Epithelial cell of proximal tubule (primary cell): ENCODE data around the gene RHD. TPM values are rescaled to one million over a fixed set of nuclear protein-coding genes. Genes with fewer than 3 reads are reported as not detected.
A peak's percentile ranks its signal among the peaks of the same experiment; 100 is the strongest.

ENCODE experiments used
- DNase-seq: peaks from one replicate; pipeline ENCODE4 v3.0.0-alpha.2; 2011; ENCODE audit warnings: low read depth
- H3K4me3 ChIP-seq: 2 replicates; pipeline ENCODE4 v1.5.1; 2011; ENCODE audit warnings: low read depth, mild to moderate bottlenecking, low read length
- total RNA-seq: library from RNA; depleted of rRNA; stranded (reverse); fragments of >200 nt; gene quantifications from 2 replicates; pipeline ENCODE4 v1.2.3, GENCODE V29; 2015
- TF ChIP-seq, protein P1 (sequence below): conservative IDR thresholded peaks from 2 replicates; pipeline ENCODE4 v1.5.1; 2012; ENCODE audit warnings: low read depth, mild to moderate bottlenecking, low read length

The RHD gene
- total RNA-seq, 1 donor from 2014 or later: not detected

DNA sequence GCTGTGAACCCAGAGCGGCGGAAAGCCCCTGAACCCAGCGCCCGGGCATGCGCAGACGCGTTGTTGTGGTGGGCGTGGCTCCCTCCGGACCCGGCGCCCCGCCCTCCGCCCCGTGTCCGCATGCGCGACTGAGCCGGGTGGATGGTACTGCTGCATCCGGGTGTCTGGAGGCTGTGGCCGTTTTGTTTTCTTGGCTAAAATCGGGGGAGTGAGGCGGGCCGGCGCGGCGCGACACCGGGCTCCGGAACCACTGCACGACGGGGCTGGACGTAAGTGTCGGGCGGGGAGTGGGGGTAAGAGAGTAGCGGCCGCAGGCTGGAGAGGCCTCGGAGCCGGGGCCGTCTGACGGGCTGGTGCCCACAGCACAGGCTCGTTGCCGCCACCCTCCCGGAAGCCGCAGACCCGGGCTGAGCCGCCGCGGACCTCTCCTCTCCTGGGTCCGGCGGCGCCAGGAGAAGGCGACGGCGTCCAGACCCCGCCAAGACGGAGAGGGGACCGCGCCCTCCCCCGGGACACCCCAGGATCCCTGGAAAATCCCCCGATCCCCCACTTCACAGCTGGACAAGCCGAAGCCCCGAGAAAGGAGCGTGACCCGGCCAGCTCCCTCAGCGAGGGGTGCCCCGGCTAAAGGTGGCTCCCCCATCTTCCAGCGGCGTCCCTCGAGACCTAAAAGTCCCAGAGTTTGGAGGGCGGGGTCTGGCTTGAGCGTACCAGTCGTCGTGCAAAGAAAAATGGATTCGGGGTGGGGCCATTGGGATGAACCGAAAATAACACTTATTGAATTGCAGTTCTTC lies 66.1 kb downstream of the RHD start, which contains the start of gene TMEM50A:
TMEM50A (plus strand) TSS at position 147 of the 794 bp plus-strand sequence. CDS start 2,153 bp downstream, outside the sequence.
- TF ChIP-seq, protein P1, sequence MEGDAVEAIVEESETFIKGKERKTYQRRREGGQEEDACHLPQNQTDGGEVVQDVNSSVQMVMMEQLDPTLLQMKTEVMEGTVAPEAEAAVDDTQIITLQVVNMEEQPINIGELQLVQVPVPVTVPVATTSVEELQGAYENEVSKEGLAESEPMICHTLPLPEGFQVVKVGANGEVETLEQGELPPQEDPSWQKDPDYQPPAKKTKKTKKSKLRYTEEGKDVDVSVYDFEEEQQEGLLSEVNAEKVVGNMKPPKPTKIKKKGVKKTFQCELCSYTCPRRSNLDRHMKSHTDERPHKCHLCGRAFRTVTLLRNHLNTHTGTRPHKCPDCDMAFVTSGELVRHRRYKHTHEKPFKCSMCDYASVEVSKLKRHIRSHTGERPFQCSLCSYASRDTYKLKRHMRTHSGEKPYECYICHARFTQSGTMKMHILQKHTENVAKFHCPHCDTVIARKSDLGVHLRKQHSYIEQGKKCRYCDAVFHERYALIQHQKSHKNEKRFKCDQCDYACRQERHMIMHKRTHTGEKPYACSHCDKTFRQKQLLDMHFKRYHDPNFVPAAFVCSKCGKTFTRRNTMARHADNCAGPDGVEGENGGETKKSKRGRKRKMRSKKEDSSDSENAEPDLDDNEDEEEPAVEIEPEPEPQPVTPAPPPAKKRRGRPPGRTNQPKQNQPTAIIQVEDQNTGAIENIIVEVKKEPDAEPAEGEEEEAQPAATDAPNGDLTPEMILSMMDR: no peak
- DNase-seq: no peak
- peak within 1 kb of the TSS; percentile 91 for H3K4me3 ChIP-seq

DNA sequence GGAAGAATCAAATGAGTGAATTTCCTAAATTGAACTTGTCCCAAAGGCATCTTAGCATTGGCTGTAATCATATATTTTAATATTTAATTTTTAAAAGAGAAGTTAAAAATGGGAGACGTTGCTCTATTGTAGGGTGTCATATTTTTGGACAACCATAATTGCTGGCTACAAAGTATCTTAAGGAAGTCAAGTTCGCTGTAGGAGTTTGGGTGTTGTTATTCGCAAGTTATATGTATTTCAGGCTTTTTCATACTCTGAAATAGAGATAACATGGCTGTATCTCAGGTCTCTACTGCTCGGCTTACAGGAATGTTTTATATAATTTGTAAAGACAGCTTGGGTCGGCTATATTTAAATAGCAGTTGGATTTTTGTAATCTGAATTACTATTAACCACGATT lies 66.7 kb downstream of the RHD start:
- DNase-seq: no peak

DNA sequence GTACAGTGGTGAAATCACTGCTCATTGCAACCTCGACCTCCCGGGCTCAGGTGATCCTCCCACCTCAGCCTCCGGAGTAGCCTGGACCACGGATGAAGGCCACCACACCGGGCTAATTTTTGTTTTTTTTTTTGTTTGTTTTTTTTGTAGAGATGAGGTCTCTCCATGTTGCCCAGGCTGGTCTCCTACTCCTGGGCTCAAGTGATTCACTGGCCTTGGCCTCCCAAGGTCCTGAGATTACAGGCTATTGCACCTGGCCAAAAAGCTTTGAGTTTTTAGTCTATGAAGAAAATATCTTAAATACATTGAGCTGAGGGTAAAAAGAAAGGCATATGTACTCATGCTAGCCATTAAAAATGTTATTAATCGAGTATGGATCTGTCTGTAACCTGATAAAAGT lies 69.4 kb downstream of the RHD start:
- TF ChIP-seq, protein P1: no peak
- DNase-seq: no peak
- H3K4me3 ChIP-seq: no peak overlapping the region

More for the DNA sequence above, 66.7 kb downstream of the RHD start:
- TF ChIP-seq, protein P1: no peak
- H3K4me3 ChIP-seq: peak overlapping the region; percentile 91

DNA sequence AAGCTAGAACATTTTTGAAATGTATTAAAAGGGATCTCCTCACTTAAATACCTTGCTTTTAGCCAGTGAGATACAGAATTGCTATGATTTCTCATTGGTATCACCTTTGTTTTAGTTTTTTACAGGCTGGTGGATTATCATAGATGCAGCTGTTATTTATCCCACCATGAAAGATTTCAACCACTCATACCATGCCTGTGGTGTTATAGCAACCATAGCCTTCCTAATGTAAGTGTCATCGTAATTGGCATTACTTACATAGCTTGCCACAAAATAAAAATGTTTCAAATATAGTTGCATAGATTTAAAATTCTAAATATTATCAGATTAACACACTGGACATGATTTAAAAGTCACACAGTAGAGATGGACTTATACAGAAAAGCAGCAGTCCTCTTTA lies 70.5 kb downstream of the RHD start:
- TF ChIP-seq, protein P1: no peak
- H3K4me3 ChIP-seq: no peak overlapping the region
- DNase-seq: no peak

DNA sequence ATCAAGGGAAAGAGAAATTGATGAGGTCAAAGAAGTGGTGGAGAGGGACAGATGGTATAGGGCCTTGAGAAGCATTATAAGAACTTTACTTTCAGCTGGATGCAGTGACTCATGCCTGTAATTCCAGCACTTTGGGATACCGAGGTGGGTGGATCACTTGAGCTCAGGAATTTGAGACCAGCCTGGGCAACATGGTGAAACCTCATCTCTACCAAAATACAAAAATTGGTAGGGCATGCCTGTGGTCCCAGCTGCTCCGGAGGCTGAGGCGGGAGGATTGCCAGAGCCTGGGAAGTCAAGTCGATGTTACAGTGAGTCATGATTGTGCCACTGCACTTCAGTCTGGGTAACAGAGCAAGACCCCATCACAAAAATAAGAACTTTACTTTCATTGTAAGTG lies 71.6 kb downstream of the RHD start:
- TF ChIP-seq, protein P1: no peak
- H3K4me3 ChIP-seq: no peak overlapping the region
- DNase-seq: no peak

DNA sequence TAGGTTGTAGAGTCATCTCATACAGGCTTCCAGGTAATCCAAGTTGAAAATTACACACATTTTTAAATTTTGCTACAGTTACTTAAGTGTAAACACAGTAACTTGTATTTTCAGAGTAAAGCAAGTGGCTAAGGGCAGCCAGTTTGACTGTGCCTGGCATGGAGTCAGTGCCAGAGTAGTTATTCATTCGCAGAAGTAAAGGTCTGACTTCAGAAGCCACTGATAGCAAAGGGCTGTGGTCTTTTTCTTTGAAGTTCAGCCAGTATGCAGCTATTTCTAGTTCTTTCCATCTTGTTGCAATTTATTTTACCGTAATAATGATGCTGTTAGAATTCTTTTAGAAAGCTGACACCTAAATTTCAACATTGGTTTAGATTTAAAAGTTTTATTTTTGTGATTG lies 75.2 kb downstream of the RHD start:
- H3K4me3 ChIP-seq: no peak overlapping the region
- TF ChIP-seq, protein P1: no peak
- DNase-seq: no peak

DNA sequence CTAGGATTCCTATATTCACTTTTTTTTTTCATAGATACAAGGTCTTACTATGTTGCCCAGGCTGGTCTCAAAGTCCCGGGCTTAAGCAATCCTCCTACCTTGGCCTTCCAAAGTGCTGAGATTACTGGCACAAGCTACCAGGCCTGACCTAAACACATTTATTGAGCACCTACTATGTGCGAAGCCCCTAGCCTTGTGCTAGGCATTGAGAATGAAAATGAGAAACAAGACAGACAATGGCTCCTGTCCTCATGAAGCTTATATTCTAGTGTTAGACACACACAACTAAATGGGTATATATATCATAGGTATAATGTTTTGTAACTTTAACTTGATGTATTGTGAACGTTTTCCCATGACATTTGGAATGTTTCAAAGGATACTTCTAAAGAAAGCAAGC lies 77.3 kb downstream of the RHD start:
- DNase-seq: no peak
- TF ChIP-seq, protein P1: no peak
- H3K4me3 ChIP-seq: no peak overlapping the region
